GOT3 (cell line): ENCODE data around the gene ECSIT.
"Not testable (repeated sequence)": the region's sequence is repeated elsewhere in the genome, so short reads cannot be mapped to it uniquely, and the experiment has no call there.

ENCODE experiments used
- DNase-seq: peaks from one replicate; lab custom pipeline; 2025; ENCODE audit warnings: mixed read lengths; lab: John Stamatoyannopoulos, UW

The ECSIT gene

DNA sequence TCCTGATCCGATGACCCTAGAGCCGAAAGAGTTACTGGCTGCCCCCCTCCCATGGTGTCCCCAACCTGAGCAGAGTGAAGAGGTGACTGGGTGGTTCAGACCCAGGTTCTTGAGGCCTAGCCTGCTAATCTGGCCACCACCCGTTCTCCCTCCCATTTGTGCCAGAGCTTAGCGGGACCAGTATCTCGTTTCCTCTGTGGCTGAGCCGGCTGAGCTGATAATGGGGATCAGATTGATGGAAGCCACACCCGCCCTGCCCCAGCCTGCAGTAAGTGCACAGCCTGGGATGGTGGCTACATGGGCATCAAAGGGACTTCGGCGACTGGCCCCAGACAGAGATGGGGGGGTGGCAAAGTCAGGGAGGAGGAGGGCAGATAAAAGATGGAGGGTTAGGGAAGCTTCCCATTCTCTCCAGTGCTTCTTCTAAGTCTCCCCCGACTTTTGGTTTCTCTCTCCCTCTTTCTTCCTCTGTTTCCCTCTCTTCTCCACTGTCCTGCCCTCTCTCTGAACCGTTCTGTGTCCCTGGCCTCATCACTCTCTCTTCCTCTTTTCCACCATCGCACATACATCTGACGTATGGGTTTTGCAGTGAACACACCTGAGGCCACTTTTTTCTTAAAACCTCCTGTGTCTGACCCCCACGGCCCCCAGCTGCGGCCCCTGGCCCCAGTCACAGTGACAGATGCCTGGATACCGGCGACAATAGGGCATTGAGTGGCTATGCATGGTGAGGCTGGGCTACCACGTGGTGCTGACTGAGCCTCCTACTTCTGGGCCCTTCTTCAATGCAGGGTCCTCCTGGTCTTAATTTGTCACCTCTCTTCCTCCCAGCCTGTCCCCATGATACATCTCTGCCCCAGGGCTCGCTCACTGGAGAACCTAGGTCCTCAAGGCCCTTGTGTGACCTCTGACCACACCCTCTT, 50.5 kb downstream of the ECSIT start:
- DNase-seq, result no peak

DNA sequence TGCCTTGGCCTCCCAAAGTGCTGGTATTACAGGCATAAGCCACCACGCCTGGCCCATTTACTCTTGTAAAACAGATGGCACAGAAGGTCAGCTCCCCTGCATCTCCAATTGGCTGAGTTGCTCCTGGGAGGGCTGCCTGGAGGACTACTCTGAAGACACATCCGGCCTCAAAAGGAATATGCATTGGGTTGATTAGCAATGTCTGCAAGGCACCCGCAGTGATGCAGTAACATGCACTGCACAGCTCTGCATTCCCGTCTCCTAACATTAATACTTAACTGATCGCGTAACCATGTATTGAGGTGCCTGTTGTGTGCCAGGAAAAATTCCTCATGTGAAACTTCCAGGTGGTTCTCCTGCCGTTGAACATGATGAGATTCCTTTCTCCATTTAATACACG, 53.1 kb downstream of the ECSIT start:
- no peak for DNase-seq

DNA sequence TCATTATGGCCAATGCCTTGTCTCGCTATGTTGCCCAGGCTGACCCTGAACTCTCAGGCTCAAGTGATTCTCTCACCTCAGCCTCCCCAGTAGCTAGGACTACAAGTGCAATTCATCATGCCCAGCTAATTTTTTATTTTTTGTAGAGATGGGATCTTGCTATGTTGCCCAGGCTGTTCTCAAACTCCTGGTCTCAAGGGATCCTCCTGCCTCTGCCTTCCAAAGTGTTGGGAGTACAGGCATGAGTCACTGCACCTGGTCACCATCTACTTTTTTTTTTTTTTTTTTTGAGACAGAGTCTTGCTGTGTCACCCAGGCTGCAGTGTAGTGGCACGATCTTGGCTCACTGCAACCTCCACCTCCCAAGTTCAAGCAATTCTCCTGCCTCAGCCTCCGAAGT, 53.6 kb downstream of the ECSIT start:
- DNase-seq, result not testable (repeated sequence)

DNA sequence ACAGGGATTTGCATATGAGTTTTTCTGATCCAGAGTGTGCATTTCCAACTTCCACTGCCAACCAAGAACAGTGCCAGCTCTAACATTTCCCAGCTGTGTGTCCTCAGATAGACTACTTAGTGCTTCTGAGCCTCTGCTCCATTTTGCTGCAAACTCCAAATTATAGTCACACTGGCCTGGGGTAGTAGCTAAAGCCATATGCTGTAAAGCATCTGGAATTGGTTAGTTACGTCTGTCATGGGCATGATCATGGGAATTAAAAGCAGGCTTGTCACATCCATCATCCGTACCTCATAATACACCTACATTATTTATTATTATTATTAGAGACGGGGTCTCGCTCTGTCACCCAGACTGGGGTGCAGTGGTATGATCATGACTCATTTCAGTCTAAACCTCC, 55.2 kb downstream of the ECSIT start:
- no peak for DNase-seq

DNA sequence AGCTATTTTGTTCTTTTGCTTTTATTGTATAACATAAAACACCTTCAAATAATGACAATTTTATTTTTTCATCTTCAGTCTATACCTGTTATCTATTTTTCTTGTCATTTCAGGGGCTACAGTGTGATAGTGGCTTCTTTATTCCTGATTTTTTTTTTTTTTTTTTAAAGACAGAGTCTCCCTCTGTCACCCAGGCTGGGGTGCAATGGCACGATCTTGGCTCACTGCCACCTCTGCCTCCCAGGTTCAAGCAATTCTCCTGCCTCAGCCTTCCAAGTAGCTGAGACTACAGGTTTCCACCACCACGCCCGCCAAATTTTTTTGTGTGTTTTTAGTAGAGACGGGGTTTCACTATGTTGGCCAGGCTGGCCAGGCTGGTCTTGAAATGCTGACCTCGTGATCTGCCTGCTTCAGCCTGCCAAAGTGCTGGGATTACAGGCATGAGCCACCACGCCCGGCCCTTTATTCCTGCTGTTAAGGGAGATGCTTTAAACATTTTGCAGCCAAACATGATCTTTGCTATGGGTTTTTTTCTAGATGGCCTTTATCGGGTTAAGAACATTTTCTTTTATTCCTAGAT, 60.6 kb downstream of the ECSIT start:
- not testable (repeated sequence) for DNase-seq

DNA sequence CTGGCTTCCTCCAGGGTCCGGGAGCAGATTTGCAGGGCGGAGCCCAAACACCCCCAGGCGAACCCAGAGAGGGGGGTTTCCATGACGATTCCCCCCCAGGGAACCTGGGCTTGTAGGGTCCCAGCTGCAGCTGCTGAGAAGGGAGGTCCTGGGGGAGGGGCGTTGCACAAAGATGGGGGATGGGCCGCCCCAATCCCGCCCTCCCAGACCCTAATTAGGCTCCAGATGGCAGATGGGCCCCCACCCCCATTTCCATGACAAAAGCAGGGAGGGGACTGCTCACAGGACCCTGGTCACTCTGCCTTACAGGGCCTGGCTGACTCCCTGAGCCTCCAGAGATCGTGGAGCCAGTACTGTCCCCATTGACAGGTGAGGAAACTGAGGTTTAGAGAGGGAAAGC, 63.3 kb downstream of the ECSIT start:
- DNase-seq, result no peak

DNA sequence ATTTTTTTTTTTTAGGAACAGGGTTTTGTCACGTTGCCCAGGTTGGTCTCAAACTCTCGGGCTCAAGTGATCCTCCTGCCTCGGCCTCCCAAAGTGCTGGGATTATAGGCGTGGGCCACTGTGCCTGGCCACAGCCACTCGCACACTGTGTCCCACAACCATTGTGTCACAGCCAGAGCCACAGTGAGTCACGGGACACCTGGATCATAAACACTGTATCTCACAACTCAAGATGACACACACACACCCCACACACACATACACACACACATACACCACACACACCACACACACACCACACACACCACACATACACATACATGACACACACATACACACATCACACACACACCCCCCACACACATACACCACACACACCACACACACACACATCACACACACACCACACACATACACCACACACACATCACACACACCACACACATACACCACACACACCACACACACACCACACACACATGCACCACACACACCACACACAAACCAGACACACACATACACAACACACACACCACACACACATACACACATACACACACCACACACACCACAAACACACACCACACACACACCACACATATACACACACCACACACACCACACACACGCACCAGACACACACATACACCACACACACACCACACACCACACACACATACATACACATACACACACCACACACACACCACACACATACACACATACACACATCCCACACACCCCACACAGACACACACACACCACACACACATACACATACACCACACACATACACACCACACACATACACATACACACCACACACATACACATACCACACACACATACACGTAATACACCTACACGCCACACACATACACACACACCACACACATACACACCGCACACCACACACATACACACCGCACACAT, 64.3 kb downstream of the ECSIT start:
- DNase-seq, result no peak

DNA sequence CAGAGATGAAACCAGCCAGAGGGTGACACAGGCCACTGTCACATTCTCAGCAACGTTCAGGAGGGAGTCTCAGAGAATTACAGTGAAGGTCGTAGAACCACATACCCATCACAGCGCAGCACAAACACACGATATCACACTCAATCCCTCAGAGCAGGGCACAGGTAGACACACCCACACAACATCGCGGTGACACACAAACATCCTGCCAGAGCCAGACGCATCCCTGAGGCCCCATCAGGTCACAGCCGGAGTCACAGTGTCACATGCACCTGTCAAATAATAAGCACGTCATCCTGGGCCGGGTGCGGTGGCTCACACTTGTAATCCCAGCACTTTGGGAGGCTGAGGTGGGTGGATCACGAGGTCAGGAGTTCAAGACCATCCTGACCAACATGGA, 65.5 kb downstream of the ECSIT start:
- DNase-seq, result no peak

DNA sequence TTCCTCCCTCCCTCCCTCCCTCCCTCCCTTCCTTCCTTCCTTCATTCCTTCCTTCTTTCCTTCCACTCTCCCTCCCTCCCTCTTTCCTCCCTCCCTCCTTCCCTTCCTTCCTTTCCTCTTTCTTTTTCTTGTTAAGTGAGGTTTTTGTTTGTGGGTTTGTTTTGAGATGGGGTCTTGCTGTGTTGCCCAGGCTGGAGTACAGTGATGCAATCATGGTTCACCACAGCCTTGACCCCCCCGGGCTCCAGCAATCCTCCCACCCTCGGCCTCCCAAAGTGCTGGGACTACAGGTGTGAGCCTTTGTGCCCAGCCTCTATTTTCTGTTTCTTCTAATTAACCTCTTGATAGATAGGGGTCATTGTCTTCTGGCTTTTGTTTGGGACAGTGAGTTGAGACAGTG, 67.5 kb downstream of the ECSIT start:
- DNase-seq, result no peak

DNA sequence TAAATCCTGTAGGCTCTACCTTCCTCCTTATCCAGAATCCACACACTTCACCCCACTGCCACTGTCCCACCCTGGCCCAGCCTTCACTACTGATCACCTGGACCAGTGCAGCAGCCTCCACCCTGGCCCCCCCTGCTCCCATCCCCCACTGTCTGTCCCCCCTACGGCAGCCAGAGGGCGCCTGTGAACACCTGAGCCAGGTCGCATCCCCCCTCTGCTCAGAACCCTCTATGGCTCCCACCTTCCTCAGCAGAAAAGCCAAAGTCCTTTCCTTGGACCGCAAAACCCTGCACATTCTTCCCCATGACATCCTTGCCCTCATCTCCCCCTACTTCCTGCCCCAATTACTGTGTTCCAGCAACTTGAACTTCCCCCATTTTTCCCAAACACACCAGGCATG, 68.7 kb downstream of the ECSIT start:
- no peak for DNase-seq

DNA sequence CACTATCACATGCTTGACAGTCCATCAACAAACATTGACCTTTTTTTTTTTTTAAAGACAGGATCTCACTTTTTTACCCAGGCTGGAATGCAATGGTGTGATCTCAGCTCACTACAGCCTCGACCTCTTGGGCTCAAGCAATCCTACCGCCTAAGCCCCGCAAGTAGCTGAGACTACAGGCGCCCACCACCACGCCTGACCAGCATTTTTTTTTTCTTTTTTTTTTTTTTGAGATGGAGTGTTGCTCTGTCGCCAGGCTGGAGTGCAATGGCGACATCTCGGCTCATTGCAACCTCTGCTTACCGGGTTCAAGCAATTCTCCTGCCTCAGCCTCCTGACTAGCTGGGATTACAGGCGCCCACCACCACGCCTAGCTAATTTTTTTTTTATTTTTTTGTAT, 70.0 kb downstream of the ECSIT start:
- not testable (repeated sequence) for DNase-seq

DNA sequence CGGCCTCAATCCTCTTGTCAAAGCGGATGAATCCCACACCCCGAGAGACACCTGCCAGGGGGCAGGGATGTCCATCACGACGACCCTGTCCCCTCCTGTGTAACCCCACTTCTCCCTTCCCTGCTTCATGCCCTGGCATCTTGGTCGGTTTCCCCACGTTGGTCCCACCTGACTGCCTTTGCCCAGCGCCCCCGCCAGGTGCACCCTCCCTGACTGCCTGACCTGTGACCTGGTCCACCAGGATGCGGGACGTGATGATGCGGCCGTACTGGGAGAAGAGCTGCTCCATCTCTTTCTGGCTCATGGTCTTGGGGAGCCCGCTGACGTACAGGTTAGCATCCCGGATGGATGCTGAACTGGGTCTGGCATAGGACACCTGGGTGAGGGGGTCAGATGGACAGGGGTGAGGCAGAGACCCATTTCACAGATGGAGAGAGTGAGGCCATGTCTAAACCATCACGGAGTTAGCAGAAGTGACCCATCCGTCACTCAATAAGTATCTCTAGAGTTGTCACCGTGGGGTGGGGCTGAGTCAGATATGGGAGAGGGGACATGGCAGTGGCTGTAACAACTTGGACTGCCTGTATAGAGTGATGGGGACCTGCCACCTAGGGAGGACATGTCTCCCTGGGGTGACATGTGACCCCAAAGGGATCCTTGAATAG, 70.6 kb downstream of the ECSIT start:
- no peak for DNase-seq

DNA sequence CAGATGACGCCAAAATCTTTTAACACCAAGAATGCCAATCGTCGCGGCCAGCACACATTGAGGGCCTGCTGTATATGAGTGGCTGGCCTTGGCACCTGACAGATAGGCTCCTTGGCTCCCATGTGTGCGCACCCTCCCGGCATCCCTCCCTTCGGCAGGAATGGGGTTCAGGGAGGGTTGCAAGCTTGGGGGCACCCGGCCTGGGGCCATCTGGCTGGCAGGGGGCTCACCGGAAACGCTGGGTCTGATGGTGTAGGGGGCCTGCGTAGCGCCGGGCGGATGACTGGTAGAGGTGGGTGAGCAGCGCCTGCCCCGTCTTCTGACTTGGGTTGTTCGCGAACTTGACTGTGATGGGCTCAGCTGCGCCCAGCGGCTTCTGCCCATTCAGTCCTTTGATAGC, 71.1 kb downstream of the ECSIT start:
- no peak for DNase-seq

DNA sequence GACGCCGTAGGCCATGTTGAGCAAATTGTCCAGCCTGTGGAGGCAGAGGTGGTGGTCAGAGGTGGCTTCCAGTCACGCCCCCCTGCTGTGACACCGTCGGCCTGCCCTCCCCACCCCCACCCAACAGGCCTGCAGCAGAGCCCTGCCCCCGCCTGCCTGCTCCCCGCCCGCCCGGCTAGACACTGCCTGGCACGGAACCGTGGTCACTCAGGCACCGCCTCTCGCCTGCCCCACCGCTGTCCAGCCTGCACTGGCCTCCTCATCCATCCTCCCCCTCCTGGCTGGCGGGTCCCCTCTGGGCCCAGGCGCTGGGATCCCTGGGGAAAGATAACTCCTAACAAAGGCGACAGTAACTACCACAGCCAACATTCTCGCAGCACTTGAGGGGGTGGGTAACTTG, 71.8 kb downstream of the ECSIT start:
- no peak for DNase-seq

DNA sequence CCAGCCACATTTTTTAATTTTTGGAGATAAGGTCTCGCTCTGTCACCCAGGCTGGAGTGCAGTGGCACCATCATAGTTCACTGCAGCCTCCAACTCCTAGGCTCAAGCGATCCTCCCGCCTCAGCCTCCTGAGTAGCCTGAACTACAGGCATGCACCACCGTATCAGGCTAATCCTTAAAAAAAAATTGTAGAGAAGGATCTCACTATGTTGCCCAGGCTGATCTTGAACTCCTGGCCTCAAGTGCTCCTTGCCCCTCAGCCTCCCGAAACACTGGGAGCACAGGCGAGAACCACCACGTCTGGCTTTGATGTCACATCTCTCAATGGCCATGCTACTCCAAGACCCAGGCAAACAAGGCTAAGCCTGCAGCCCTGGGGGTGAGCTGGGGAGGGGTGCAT, 72.3 kb downstream of the ECSIT start:
- DNase-seq, result no peak
